T-helper 9 cell (primary cell): ENCODE data around the gene GPR146.

Source experiments
- DNase-seq: peaks from one replicate; pipeline ENCODE4 v3.0.0-alpha.2; 2020

GPR146 gene

DNA sequence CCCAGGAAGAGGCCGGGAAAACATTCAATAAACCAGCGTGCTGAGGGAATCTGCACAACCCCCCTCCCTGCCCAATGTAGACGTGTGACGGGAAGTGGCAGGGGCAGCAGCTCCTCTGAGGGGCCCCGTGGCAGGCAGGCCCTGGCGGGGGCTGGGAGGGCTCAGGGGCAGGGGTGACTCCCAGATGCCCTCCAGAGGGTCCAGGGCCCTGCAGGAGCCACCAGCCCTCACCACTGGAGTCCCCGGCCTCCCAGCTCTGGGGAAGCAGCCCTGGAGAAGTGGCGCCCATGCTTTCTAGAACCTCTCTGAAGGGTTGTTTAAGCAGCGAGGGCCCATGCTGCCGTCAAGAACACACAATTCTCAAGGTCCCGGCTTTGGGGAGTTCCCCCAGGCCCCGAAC is 35.2 kb downstream of the GPR146 start:
- DNase-seq: no peak

DNA sequence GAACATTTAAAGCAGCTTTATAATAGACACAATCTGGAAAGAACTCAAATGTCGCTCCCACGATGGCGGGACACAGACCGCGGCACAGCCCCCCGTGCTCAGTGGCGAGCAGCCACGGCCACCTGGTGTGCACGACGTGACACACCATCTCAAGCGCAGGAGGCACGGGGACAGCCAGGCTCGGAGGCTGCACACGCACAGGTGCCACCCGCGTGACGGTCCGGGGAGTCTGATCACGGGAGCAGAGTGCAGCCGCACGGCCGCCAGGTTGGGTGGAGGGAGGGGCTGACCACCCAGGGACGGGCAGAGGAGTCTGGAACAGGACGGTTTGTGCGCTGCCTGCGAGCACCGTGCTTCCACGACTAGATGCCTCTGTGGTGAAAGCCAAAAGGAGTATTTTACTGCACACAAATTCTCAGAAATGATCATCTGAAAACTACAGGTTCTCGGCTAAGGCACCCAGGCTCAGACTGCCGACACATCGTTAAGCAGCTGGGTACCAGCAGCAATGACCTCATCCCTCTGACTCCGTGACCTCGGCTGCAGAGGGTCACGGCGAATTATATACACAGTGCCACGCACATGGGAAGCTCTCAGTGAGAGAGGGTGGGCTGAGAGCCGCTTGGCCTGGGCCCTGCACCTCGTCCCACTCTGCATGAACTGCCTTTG is 36.0 kb downstream of the GPR146 start:
- DNase-seq: no peak

DNA sequence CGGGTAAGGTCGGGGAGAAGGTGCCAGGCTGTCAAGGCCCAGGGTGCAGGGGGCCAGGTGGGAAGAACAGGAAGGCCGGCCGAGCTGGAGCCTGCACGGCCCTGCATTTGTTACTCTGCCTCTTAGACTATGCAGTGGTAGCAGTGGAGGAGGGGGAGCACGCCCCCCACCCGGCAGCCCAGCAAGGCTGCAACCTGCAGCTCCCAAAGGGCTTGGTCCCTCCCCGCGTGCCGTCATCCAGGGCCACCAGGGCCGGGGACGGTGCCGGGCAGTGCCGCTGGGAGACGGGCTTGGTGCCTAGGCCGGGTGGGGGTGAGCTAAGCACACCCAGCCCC is 36.5 kb downstream of the GPR146 start:
- no peak for DNase-seq

DNA sequence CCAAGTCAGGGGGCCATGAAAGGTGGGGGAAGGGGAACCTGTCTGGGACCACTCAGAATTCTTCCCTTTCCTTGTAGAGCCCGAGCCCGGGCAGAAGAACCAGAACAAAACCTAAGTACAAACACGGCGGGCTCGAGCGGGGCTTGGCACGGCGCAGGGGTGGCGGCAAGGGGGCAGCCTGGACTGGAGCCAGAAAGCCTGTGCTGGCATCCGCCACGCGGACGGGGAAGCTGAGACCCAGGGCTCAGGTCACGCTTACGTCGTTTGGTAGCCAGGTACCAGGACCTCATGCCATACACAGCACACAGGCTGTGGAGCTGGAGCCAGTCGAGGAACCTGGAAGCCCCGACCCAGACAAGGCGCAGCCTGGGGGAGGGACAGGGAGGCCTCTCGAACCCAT is 37.0 kb downstream of the GPR146 start:
- DNase-seq: no peak

DNA sequence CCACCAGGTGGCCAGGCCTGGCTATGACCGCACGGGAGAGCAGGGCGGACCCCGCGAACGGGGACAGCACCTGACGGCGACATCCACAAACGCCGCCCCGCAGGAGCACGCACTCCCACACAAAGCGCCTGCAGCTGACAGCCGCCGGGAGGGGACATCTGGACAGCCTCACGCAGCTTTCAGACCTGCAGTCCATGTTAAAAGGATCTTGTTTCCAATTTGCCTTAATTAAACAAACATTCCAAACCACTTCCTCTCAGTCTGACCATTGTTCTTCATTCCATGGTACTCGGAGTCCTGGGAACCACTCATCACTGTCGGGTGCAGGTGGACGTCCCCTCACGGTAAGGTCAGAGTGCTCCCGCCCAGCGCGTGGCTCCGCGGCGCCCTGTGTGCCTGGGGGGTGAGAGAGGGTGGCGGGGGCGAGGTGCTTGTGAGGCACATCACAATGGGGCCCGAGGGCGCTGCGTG is 37.6 kb downstream of the GPR146 start:
- DNase-seq: no peak

DNA sequence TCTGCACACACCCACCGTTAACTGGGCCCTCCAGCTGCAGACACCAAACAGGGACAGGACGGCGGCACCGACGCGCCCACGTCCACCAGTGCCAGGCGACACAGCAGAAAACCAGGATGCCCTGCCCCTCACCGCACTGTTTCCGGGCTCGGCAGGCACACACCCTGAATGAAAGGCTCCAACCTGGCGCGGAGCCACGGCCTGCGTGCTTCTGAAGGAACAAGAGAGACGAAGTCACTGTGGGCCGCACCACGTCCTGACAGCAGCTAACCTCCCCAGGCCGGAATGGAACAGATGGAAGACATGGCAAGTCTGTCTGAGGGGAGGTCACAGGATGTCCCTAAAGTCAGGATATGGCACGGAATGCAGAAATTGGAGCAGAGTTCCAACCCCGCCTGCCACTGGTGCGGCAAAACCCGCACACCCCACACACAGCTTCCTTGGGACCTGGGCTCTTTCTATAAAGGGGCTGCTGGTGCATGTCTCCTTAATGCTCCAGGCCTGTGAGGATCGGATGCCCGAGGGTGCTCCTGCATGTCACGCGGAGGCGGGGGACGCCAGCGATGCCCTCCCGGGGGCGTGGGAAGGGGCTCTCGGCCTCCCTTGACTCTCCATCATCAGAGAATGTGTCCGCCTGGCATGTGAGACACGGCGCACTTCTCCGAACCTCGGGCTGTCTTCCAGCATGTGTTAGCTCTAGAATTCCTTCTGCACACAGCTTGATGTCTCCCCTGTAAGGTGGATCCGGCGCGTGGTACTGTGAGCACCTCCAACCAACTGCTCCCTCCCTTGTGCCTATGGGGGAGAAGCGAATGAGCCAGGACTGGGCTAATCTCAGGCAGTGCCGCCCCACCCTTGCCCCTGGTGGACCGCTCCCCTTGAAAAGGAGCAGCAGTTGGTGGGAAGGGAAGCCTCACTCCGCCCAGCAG is 39.6 kb downstream of the GPR146 start:
- no peak for DNase-seq

DNA sequence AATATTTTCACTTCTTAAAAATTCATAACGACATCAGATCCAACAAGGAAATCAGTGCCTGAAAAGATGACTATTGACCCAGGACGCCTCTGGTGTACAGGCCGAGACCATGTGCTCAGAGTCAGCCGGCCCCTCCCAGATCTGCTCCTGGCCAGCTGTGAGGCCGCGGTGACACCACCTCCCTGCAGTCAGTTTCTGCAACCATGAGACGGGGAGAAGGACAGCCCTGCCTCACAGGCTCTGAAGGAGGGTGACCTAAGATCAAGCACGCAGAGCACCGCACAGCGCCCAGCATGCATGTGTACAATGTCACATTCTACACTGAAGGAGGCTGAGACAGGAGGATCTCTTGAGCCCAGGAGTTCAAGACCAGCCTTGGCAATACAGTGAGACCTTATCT is 40.9 kb downstream of the GPR146 start:
- no peak for DNase-seq

DNA sequence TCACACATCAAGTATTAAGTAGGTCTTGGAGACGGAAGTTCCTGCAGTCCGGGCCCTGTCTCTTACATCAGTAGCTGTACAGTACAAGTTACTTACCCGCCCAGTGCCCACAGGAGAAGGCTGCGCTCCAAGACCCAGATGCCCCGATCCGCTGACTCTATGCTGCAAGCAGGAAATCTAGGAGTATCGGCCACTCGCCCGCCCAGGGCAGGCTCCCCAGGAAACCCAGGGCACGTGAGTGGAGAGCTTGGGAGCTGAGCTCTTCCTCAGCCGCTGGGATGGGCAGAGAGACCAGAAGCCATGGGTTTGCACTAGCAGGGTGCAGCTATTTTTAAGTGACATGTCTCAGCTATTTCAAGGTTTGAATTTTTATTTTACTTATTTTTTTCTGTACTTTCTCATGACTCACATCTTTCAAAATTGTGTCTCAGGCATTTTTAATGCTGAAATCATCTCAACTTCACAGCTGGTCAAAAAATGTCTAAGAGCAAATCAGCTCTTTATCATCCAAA is 41.6 kb downstream of the GPR146 start:
- DNase-seq: no peak

DNA sequence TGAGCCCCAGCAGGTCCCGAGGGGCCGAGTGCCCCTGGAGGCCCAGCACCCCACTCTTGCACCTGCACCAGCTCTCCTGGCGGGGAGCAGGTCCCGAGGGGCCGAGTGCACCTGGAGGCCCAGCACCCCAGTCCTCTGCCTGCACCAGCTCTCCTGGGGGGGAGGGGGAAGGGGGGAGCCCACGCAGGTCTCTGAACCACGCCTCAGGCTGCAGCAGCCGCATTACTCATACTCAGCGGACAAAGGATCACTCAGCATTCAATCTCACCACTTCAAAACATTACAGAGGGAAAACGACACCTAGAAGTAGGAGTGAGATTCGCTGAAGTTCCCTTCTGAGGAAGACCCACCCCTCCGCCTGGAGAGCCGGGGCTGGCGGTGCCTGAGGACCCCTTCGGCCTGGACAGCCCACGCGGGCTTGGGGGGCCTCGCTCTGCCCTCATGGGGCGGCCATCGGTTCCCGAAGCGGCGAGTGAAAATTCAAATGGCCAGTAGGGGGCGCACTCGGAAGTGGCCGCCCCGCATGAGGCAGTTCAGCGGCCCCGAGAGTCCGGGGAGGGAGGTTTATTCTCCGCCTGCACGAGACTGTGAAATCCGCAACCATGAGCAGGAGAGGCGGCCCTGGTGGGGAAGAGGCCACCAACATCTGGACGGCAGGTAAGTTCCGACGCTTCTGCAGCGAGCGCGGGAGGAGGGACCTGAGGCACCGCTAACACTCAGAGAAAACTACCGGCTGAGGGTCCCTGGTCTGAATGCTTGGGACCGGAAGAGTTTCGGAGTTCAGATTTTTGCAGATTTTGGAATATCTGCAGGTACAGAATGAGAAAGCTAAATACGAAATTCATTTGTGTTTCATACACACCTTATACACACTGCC is 42.5 kb downstream of the GPR146 start:
- DNase-seq: peak; percentile 72

DNA sequence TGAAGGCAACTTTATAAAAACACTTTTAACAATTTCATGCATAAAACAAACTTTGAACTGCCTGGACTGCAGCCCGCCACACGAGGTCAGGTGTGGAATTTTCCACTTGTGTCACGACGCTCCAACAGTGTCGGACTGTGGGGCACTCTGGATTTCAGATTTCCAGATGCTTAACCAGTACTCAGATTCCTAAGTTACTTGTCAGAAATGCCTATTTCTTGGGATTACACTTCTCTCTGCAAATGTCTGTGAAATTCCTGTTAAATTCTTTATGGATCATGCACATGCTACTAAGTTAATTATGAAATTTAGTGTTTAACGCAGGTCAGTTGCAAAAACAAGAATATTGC is 43.1 kb downstream of the GPR146 start:
- DNase-seq: no peak

DNA sequence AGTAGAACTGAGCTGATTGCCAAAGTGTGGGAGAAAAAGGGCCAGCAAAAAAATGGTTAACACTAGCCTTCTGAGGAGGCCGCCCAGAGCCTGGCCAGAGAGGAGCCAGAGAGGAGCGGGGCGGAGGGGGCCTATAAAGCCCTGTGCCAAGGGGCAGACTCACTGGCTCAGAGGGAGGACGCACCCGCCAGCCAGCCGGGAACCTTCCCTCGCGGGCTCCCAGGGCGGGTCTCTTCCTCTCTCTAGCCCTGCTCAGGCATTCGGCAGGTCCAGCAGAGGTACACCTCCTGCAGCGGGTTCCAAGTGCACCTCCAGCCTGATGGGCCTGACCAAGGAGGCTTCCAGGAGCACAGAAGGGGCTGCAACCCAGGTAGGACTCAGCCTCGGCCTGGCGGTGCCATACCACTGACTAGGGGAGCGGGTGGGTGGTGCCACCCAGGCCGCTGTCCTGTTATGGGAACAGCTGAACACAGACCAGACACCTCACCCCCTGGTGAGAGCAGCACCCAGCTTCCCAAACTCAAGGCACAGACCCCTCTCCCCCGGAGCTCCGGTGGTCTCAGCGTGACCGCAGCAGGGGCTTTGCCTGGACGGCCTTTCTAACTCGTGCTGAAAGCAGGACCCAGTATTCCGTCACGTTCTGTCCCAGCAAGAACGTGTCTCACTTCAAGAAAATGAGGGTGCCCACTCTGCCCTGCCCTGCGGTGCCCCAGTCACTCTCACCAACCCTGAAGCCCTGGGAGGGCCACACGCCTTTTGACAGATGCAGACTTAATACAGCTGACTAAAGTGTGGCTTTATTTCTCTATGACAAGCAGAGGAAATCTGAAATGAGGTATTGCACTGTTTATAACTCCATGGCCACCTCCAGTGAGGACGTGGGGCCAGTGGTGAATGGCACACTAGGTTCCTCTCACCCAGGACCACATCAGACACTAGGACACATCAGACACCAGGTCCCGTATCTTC is 43.9 kb downstream of the GPR146 start, which contains the start of gene GPER1:
TSS of gene GPER1 (plus strand) at position 162 of the 969 bp plus-strand sequence. CDS start 3,616 bp downstream, outside the sequence.
- no peak for DNase-seq

DNA sequence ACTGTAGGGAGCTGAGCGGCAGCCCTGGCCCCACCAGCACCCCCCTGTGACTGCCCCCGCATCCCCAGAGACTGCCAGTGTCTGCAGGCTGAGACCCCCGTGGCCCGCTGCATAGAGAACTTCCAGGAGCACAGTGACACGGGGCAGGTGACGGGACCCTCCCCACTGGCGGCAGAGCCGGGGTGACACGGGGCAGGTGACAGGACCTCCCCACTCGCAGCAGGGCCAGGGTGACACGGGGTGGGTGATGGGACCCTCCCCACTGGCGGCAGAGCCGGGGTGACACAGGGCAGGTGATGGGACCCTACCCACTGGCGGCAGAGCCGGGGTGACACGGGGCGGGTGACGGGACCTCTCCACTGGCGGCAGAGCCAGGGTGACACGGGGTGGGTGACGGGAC is 45.9 kb downstream of the GPR146 start:
- no peak for DNase-seq

DNA sequence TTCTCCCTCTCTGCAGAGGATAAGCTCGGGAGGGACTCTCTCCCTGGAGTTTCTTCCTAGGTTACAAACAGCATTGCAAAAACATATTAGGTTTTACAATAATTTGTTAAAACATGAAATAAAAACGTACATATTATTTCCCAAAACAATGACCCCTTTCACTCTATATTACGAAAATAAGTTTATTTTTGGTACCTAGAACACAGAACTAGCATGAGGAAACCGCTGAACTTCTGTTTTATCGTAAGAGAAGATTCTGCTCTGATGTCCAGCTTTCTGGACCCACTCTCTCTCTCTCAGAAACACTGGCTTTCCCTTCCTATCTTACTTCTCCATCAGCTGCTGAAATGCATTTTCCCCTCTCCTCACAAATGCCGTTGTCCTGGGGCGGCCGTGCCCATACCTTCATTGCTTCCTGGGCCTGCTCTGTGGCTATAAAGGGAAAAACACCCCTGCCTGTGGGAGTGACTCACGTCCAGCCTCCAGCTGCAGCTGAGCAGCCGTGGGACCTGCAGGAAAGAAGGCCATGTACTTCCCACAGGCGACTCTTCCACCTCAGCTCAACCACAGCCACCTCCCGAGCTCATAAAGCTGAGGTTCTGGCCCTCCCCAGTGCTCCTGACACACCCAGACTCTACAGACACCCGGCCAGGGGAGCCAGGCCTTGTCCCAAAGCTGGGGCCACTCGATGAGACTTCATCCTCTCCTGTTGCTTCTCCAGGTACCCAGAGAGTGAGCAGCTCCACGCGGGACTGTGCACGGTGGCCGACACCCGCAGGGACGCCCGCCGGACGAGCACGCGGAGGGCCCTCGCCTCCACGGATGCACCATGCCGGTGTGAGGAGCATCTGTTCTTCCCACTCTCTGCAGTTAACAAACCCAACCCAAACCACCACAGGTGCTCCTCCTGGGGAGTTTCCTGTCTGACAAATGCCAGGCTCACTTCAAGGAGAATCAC is 46.6 kb downstream of the GPR146 start:
- no peak for DNase-seq

DNA sequence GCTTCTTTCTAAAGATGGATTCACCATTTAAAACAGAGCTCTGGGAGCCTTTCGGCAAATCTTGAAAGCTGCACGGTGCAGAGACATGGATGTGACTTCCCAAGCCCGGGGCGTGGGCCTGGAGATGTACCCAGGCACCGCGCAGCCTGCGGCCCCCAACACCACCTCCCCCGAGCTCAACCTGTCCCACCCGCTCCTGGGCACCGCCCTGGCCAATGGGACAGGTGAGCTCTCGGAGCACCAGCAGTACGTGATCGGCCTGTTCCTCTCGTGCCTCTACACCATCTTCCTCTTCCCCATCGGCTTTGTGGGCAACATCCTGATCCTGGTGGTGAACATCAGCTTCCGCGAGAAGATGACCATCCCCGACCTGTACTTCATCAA is 47.3 kb downstream of the GPR146 start:
- DNase-seq: no peak

DNA sequence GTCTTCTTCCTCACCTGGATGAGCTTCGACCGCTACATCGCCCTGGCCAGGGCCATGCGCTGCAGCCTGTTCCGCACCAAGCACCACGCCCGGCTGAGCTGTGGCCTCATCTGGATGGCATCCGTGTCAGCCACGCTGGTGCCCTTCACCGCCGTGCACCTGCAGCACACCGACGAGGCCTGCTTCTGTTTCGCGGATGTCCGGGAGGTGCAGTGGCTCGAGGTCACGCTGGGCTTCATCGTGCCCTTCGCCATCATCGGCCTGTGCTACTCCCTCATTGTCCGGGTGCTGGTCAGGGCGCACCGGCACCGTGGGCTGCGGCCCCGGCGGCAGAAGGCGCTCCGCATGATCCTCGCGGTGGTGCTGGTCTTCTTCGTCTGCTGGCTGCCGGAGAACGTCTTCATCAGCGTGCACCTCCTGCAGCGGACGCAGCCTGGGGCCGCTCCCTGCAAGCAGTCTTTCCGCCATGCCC is 47.9 kb downstream of the GPR146 start:
- DNase-seq: no peak

DNA sequence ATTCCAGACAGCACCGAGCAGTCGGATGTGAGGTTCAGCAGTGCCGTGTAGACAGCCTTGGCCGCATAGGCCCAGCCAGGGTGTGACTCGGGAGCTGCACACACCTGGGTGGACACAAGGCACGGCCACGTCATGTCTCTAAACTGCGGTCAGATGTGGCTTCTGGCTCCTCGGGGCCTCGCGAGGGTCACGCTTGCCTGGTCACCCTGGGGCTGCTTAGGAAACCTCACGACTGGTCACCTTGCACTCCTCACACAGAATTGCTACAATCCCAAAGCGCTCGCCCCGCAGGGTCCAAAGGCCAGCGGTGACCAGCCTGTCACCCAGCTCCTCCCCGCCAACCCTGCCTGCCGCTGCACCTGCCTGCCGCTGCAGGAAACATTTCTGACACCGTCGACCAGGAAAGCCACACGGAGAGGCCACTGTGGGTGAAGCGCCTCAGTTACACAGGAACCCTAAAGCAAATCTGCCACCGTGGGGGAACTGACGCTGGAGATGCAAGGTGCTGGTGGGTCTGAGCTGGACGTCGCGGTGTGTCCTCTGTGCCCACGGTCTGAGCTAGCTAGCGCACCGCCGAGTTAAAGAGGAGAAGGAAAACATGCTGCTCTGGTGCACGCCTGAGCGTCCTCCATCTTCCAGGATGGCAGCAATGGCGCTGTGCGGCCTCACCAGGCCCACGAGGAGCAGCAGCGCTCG is 48.6 kb downstream of the GPR146 start:
- no peak for DNase-seq

DNA sequence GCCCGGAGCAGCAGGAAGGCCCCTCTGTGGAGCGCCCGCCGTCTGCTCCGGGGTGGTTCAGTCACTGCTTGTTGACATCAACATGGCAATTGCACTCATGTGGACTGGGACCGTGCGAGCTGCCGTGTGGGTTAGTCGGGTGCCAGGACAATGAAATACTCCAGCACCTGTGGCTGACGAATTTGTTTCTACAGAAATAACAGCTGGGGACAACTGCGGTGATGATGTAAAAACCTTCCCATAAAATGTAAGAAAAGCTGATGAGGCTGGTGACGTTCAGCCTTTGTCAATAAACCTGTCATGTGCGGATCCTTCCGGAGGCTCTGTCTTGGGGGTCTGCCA is 49.1 kb downstream of the GPR146 start:
- DNase-seq: no peak

DNA sequence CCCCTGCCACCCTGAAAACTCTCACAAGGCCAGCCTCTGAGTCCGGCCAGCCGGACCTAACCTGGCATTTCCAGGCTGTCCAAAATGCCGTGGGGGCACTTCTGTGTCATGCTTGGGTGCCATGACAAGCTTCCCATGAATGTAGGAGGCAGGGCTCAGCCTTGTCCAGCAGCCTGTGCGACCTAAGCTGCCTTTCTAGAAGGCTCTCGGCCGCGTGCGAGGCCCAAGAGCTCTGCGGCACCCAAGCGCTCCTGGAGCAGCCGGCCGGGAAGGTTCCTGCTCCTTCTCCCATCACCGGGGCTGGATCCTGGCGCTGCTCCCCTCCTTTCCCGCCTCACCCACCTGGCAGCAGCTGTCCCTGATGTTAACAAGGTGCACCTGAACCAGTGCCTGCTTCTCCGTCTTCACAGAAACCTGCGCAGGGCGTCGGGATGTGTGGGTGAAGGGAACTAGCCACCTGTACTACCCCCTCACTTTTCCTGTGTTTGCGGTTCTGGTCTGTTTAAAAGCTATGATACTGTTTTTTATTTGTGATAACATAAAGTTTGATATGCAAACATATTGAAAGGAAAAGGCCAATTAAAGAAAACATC is 49.7 kb downstream of the GPR146 start:
- DNase-seq: no peak

DNA sequence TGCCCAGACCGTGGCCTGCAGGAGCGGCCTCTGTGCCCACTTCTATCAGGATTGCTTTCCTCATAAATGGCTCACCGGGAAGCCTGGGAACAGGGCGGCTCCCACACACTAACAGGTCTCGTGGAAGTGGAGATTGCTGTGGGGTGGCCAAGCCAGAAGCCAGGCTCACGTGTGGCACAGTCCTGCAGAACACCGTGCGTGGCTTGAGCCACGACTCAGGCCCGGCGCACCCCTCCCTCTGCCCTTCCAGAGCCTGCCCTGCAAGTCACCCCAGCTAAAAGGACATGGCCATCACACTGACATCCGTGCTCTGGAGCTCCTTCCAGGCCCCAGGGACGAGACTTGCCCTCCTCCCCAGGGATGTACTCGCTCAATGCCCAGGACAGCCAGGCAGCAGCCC is 50.5 kb downstream of the GPR146 start:
- DNase-seq: no peak
